Osteocyte (in vitro differentiated cells): ENCODE results near the gene IL1R1. TPM values are rescaled to one million over a fixed set of nuclear protein-coding genes. Genes with fewer than 3 reads are reported as not detected.
"Not testable (repeated sequence)": the region's sequence is repeated elsewhere in the genome, so short reads cannot be mapped to it uniquely, and the experiment has no call there.

Source experiments
- DNase-seq: peaks from one replicate; pipeline ENCODE4 v3.0.0; 2021; ENCODE audit warnings: mixed read lengths; ENCODE audit not compliant: unreplicated experiment; ENCODE audit errors: extremely low spot score
- H3K27ac Mint-ChIP-seq: one replicate; pipeline ENCODE4 v1.8.0; 2021; ENCODE audit warnings: mild to moderate bottlenecking, mixed read lengths; ENCODE audit not compliant: unreplicated experiment
- H3K27me3 Mint-ChIP-seq: one replicate; pipeline ENCODE4 v1.8.0; 2021; ENCODE audit warnings: mixed read lengths; ENCODE audit not compliant: unreplicated experiment
- H3K36me3 Mint-ChIP-seq: one replicate; pipeline ENCODE4 v1.8.0; 2021; ENCODE audit warnings: mixed read lengths; ENCODE audit not compliant: unreplicated experiment
- H3K4me1 Mint-ChIP-seq: one replicate; pipeline ENCODE4 v1.8.0; 2021; ENCODE audit warnings: mixed read lengths; ENCODE audit not compliant: unreplicated experiment
- H3K4me3 Mint-ChIP-seq: one replicate; pipeline ENCODE4 v1.8.0; 2021; ENCODE audit warnings: mild to moderate bottlenecking, moderate library complexity, mixed read lengths; ENCODE audit not compliant: unreplicated experiment
- H3K9me3 Mint-ChIP-seq: one replicate; pipeline ENCODE4 v1.8.0; 2021; ENCODE audit warnings: mixed read lengths; ENCODE audit not compliant: unreplicated experiment
- CTCF ChIP-seq: fragments of 200-600 bp; sonication (generic); IDR thresholded peaks from 2 replicates; pipeline ENCODE4 v1.5.0; 2021; ENCODE audit warnings: antibody characterized with exemption, mild to moderate bottlenecking, moderate library complexity
- total RNA-seq: library from RNA; stranded (reverse); gene quantifications from 2 replicates; pipeline ENCODE4 v1.2.1, GENCODE V29; 2021

Gene IL1R1
- total RNA-seq, 1 donor from 2014 or later: 59.8 TPM

- no peaks in the 10 kb centered on the region for H3K9me3 Mint-ChIP-seq
- H3K4me3 Mint-ChIP-seq: no peak overlapping the region
- H3K4me1 Mint-ChIP-seq: peaks cover 47% of the 10 kb centered on the region
- H3K27me3 Mint-ChIP-seq: no peaks in the 10 kb centered on the region
- no peak for DNase-seq
- no peak for TF ChIP-seq CTCF
- peaks cover 2% of the 10 kb centered on the region for H3K36me3 Mint-ChIP-seq
- H3K27ac Mint-ChIP-seq: peak overlapping the region; percentile 93
These were observed 19.6 kb upstream of the IL1R1 start for GRCh38 chr2:102122909-102123308.

GRCh38 chr2:102124421-102124820 lies 18.1 kb upstream of the IL1R1 start:
- H3K27me3 Mint-ChIP-seq, DNase-seq, H3K4me3 Mint-ChIP-seq, H3K9me3 Mint-ChIP-seq, H3K27ac Mint-ChIP-seq, H3K36me3 Mint-ChIP-seq: not testable (repeated sequence)
- H3K4me1 Mint-ChIP-seq: peaks cover 48% of the 10 kb centered on the region

- Mint-ChIP-seq H3K27ac (peak overlapping the region; percentile 23), H3K27me3 (no peaks in the 10 kb centered on the region), H3K9me3 (peaks cover 2% of the 10 kb centered on the region), H3K36me3 (peaks cover 3% of the 10 kb centered on the region), H3K4me3 (no peak overlapping the region), H3K4me1 (peaks cover 54% of the 10 kb centered on the region)
- no peak for DNase-seq
- TF ChIP-seq CTCF: no peak
These were observed 16.4 kb upstream of the IL1R1 start for GRCh38 chr2:102126169-102126568.

GRCh38 chr2:102126660-102127059 lies 15.9 kb upstream of the IL1R1 start:
- H3K27me3 Mint-ChIP-seq: no peaks in the 10 kb centered on the region
- H3K27ac Mint-ChIP-seq: peak overlapping the region; percentile 85
- H3K4me3 Mint-ChIP-seq: no peak overlapping the region
- TF ChIP-seq CTCF: no peak
- peaks cover 7% of the 10 kb centered on the region for H3K9me3 Mint-ChIP-seq
- H3K36me3 Mint-ChIP-seq: peaks cover 3% of the 10 kb centered on the region
- peaks cover 49% of the 10 kb centered on the region for H3K4me1 Mint-ChIP-seq
- DNase-seq: no peak

GRCh38 chr2:102129082-102129481 lies 13.5 kb upstream of the IL1R1 start:
- TF ChIP-seq CTCF: no peak
- H3K4me1 Mint-ChIP-seq: peaks cover 33% of the 10 kb centered on the region

More at GRCh38 chr2:102129082-102129481, 13.5 kb upstream of the IL1R1 start:
- Mint-ChIP-seq H3K4me3 (no peak overlapping the region), H3K27ac (no peak overlapping the region), H3K9me3 (peaks cover 11% of the 10 kb centered on the region), H3K36me3 (peaks cover 6% of the 10 kb centered on the region), H3K27me3 (no peaks in the 10 kb centered on the region)
- no peak for DNase-seq
